Natural killer cell (primary cell): Measurements from ENCODE around the gene DSTN. TPM values are rescaled to one million over a fixed set of nuclear protein-coding genes. Genes with fewer than 3 reads are reported as not detected.
A peak's percentile ranks its signal among the peaks of the same experiment; 100 is the strongest.

Experiments
- ATAC-seq, 3 donors: fragments of 150-1000 bp in 2 of 3; fragments of 200-7000 bp in 1 of 3; cut with Tn5 transposase; 1 replicate in 1 of 3; 2 replicates in 2 of 3; pipeline ENCODE4 v1.10.0; 2021; ENCODE audit warnings: mild to moderate bottlenecking in 2 of 3, moderate library complexity in 2 of 3
- DNase-seq, 2 donors: peaks; one replicate each; pipeline versions ENCODE4 v3.0.0 to v3.0.0-alpha.2; 2013 to 2021; ENCODE audit warnings: mixed read lengths in 1 of 2
- H3K27ac ChIP-seq: one replicate; pipeline ENCODE4 v1.5.1; 2013; ENCODE audit warnings: mild to moderate bottlenecking, low read length
- H3K27me3 ChIP-seq: one replicate; pipeline ENCODE4 v1.6.1; 2013; ENCODE audit warnings: low read length; ENCODE audit not compliant: control insufficient read depth, insufficient read depth
- H3K36me3 ChIP-seq: one replicate; pipeline ENCODE4 v1.6.1; 2013; ENCODE audit warnings: low read length; ENCODE audit not compliant: control insufficient read depth, insufficient read depth
- H3K4me1 ChIP-seq: one replicate; pipeline ENCODE4 v1.6.1; 2013; ENCODE audit warnings: low read length; ENCODE audit not compliant: control insufficient read depth, insufficient read depth
- H3K4me3 ChIP-seq: one replicate; pipeline ENCODE4 v1.5.1; 2013; ENCODE audit warnings: low read length
- H3K9me3 ChIP-seq: one replicate; pipeline ENCODE4 v1.6.1; 2013; ENCODE audit warnings: low read length; ENCODE audit not compliant: control insufficient read depth, insufficient read depth
- H3K27ac Mint-ChIP-seq, 2 donors: one replicate each; pipeline ENCODE4 v1.8.0; 2022; ENCODE audit warnings: mild to moderate bottlenecking in 2 of 2, mixed read lengths in 2 of 2, moderate library complexity in 1 of 2
- H3K27me3 Mint-ChIP-seq, 2 donors: one replicate each; pipeline ENCODE4 v1.8.0; 2022; ENCODE audit warnings: low read depth in 2 of 2, mixed read lengths in 2 of 2
- H3K36me3 Mint-ChIP-seq: one replicate; pipeline ENCODE4 v1.8.0; 2022; ENCODE audit warnings: mixed read lengths
- H3K4me1 Mint-ChIP-seq, 2 donors: one replicate each; pipeline ENCODE4 v1.8.0; 2022; ENCODE audit warnings: mixed read lengths in 2 of 2
- H3K4me3 Mint-ChIP-seq: one replicate; pipeline ENCODE4 v1.8.0; 2022; ENCODE audit warnings: mild to moderate bottlenecking, moderate library complexity, mixed read lengths
- H3K9me3 Mint-ChIP-seq, 2 donors: one replicate each; pipeline ENCODE4 v1.8.0; 2022; ENCODE audit warnings: mixed read lengths in 2 of 2
- WGBS: methylation state at CpG from one replicate; pipeline ENCODE4 v1.1.7; 2013; ENCODE audit warnings: missing lambda C conversion rate; ENCODE audit not compliant: insufficient coverage; 5-methylcytosine and 5-hydroxymethylcytosine counted together
- intact Hi-C: fragments of 100-400 bp; cut with micrococcal nuclease; formaldehyde crosslinking; loops from one replicate; pipeline ENCODE4 v1.14.2; 2022
- total RNA-seq, 4 donors: library from RNA; stranded (reverse); fragments of 120-200 nt in 1 of 4; gene quantifications; one replicate each; pipeline versions ENCODE4 v1.2.3 to v1.2.4, GENCODE V29; 2013 to 2022
- TF ChIP-seq, protein P1 (sequence below): fragments of 200-600 bp; IDR thresholded peaks from one replicate; pipeline ENCODE4 v1.8.0; 2022; ENCODE audit warnings: antibody characterized with exemption

The DSTN gene
- total RNA-seq, 3 donors from 2014 or later (not counting 1 experiment from before 2014, with no cell fraction given), result 47.5 to 73.5 (median 70.0) TPM

DNA sequence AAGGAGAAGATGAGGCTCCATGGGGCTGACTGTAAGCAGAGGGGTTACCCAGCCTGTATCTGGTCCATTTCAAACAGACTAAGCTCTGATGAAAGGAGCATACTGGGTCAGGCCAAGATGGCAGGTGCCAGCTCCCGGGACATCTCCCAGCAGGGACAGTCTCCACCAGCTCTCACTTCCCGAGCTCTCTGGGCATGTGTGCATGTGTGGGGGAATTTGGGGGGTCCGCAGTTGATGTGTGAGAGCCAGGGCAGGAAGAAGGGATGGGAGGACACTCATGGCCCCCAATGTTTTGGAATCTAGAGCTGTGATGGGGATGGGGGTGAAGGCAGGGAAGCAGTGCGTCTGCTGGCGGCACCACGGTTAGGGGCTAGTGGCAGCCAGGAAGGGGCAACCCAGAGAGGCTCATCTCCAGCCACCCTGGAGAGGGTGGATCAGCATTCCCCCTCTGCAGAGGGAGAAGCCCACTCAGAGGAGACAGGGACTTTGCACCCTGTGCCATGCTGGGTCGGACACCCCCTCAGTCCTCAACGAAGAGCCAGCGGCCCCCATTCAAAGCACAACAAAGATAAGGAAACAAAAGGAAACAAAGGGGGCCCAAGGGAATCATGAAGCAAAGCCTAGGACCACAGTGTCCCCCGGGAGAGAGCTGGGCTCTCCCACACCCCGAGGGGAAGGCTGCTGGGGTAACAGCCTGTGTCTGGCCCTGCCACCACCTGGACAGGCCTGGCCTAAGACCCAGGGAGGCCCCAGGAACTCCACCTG lies 52.4 kb downstream of the DSTN start:
- intact Hi-C loops, result no loop called here
- DNase-seq (peak in 1 of 2 donors; percentile 7), ATAC-seq (no peak)
- H3K36me3 ChIP-seq, result peaks cover 73% of the 10 kb centered on the region
- H3K4me3 ChIP-seq, result no peak overlapping the region
- Mint-ChIP-seq H3K4me3 (no peak overlapping the region), H3K27me3 (no peaks in the 10 kb centered on the region), H3K27ac (peak overlapping the region in 1 of 2 donors; percentile 16), H3K36me3 (no peaks in the 10 kb centered on the region), H3K9me3 (no peaks in the 10 kb centered on the region), H3K4me1 (peaks cover 0 to 4% of the 10 kb centered on the region in 2 donors)
- no peak overlapping the region for H3K27ac ChIP-seq
- H3K9me3 ChIP-seq, result no peaks in the 10 kb centered on the region
- H3K27me3 ChIP-seq, result no peaks in the 10 kb centered on the region
- peaks cover 2% of the 10 kb centered on the region for H3K4me1 ChIP-seq
- WGBS, result 91% methylated on average over 11 of the region's 11 CpGs
- TF ChIP-seq, protein P1, sequence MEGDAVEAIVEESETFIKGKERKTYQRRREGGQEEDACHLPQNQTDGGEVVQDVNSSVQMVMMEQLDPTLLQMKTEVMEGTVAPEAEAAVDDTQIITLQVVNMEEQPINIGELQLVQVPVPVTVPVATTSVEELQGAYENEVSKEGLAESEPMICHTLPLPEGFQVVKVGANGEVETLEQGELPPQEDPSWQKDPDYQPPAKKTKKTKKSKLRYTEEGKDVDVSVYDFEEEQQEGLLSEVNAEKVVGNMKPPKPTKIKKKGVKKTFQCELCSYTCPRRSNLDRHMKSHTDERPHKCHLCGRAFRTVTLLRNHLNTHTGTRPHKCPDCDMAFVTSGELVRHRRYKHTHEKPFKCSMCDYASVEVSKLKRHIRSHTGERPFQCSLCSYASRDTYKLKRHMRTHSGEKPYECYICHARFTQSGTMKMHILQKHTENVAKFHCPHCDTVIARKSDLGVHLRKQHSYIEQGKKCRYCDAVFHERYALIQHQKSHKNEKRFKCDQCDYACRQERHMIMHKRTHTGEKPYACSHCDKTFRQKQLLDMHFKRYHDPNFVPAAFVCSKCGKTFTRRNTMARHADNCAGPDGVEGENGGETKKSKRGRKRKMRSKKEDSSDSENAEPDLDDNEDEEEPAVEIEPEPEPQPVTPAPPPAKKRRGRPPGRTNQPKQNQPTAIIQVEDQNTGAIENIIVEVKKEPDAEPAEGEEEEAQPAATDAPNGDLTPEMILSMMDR, result no peak

DNA sequence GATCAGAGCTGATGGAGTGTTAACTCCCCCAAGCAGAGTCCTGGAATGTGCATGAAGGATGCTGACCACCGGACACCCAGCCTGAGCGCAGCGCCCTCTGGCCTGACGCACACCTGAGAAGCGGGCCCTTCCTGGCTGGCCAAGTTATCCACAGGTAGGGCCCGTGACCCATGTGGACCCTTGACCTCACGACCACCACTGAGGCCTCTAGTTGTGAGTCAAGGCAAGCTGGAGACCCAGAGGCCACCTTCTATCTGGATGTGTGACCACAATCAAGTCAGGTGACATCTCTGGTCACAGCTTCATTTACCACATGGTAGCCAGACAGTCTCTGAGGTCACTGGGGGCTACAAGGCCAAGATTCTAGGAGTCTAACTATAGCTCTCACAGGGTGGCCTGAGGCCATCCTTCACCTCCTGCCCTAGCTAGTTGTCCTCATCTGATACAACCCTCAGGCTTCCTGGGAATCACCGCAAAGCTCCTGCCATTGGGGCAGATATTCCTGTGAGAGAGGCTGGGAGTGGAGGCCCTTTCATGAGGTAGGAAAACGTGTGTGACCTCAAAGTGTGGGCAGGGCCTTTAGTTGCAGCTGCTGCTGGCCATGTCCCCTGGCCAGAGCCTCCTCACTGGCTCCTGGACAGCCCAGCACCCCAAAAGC lies 53.1 kb downstream of the DSTN start:
- H3K27me3 Mint-ChIP-seq, result no peaks in the 10 kb centered on the region
- intact Hi-C loops, result no loop called here
- peak in 1 of 2 donors; percentile 2 for DNase-seq
- Histone ChIP-seq H3K4me1 (no peaks in the 10 kb centered on the region), H3K36me3 (peaks cover 78% of the 10 kb centered on the region), H3K4me3 (no peak overlapping the region), H3K27ac (no peak overlapping the region), H3K9me3 (no peaks in the 10 kb centered on the region), H3K27me3 (no peaks in the 10 kb centered on the region)
- peaks cover 0 to 4% of the 10 kb centered on the region in 2 donors for H3K4me1 Mint-ChIP-seq
- ATAC-seq, result no peak
- TF ChIP-seq, protein P1, result no peak
- H3K9me3 Mint-ChIP-seq, result no peaks in the 10 kb centered on the region
- no peak overlapping the region for H3K27ac Mint-ChIP-seq
- H3K4me3 Mint-ChIP-seq, result no peak overlapping the region
- H3K36me3 Mint-ChIP-seq, result no peaks in the 10 kb centered on the region
- 92% methylated on average over 9 of the region's 9 CpGs for WGBS

DNA sequence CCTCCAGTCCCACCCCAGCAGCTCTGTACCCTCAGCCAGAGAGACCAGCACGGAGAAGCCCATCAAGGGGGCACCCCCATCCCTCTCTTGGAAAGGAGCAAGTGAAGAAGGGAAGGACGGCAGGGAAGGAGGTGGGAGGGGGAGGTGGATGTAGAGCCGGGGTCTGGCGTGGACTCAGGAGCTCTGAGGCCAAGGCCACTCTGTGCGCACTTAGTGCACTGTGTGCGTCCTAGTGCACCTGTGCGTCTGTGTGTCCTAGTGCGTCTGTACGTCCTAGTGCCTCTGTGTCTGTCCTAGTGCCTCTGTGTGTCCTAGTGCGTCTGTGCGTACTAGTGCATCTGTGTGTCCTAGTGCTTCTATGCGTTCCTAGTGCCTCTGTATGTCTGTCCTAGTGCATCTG lies 54.2 kb downstream of the DSTN start:
- no peak overlapping the region for H3K27ac ChIP-seq
- H3K4me1 ChIP-seq, result no peaks in the 10 kb centered on the region
- Mint-ChIP-seq H3K27ac (no peak overlapping the region), H3K27me3 (no peaks in the 10 kb centered on the region), H3K4me3 (no peak overlapping the region), H3K4me1 (peaks cover 4 to 7% of the 10 kb centered on the region in 2 donors), H3K36me3 (no peaks in the 10 kb centered on the region), H3K9me3 (no peaks in the 10 kb centered on the region)
- H3K27me3 ChIP-seq, result no peaks in the 10 kb centered on the region
- TF ChIP-seq, protein P1, result no peak
- intact Hi-C loops, result no loop called here
- 97% methylated on average over 12 of the region's 12 CpGs for WGBS
- ATAC-seq, result no peak
- no peaks in the 10 kb centered on the region for H3K9me3 ChIP-seq
- peaks cover 77% of the 10 kb centered on the region for H3K36me3 ChIP-seq
- no peak for DNase-seq
- H3K4me3 ChIP-seq, result no peak overlapping the region
